HG03060 (cell line): ENCODE data around the gene RAD51B.

Experiments
- ATAC-seq: cut with Tn5 transposase; IDR thresholded peaks from one replicate; pipeline ENCODE4 v1.9.1; 2021; ENCODE audit warnings: low read depth, moderate number of reproducible peaks; ENCODE audit not compliant: unreplicated experiment

The RAD51B gene

DNA sequence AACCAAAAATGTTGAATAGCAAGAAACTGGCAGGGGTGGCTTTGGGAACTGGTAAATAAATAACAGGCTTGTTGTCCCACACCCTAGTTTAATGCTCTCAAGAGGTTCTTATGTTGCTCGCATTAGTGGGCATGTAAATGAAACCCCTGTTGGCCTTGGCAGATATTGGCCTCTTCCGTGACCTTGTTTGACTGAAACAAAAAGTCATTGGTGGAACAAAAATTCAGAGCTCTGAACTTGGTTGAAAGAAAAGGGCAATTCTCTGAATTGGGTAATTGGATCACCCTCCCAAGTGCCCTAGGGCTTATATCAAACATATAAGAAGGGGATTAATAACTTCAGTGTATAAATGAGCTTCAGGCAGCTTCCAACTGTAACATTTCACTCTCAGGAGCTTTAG, 547.1 kb downstream of the RAD51B start:
- ATAC-seq, result no peak

DNA sequence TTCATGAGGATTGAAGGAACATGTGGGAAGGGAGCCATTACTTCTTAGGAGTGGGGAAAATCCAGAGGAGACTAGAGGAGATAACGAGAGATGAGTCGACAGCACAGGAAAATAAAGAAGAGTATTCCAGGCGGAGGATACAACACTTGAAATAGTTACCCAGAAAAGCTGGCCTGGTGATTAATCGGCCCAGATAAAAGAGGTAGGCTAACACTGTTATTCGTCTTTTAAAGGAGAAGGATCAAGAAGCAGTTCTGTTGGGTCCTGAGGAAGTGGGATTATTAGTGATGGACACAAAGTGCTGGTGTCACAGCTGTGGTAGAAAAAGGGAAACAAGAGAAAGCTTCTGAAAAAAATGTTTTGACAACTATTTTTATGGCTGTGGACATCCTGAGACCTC, 548.0 kb downstream of the RAD51B start:
- no peak for ATAC-seq

DNA sequence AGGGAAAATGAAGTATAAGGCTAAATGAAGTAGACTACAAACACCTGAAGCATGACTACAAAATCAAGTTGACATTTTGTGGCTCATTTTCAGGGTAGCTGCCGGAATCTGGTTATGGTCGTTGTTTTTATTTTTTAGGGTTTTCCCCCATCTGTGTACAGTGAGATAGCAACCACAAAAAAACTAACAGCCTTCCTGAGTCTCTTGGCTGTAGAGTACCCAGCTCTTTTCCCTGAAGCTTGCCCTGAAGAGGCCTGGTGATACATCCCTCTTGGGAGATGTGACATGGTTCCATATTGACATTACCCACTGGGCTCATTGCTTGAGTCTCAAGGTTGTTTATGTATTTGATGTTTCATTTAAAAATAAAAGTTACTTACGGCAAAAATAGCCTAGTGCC, 549.3 kb downstream of the RAD51B start:
- ATAC-seq, result no peak

DNA sequence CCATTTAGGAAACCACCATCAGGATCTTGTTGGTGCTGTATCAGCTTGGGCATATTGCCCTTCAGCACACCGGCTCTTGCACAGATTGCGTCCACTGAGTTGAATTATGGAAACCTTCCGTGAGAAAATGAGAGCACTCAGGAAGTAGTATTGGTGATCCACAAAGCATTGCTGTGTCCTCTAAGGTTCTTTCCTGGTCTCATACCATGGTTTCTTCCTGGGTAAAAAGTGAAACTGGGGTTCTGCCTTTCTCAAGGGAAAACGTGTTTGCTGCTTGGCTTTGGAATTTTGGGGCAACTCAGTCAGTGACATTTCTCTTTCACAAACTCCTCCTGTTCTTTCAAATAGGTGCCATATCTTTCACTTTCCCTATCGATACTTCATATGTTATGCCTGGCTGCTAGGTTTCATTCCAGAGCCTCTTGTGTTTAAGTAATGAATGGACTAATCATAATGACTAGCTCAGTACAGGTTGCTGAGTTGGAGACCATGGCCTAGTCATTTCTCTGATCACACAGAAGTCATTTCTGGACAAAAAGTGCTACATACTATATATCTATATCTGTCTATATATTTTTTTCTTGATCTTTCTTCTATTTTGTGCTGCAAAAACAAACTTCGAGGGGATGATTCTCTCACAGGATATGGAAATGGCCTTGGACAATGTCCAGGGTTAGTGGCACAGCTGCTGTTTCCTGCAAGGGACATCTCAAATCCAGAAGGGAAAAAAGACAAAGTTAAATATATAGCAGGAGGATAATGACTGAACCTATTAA, 549.9 kb downstream of the RAD51B start:
- ATAC-seq, result no peak

DNA sequence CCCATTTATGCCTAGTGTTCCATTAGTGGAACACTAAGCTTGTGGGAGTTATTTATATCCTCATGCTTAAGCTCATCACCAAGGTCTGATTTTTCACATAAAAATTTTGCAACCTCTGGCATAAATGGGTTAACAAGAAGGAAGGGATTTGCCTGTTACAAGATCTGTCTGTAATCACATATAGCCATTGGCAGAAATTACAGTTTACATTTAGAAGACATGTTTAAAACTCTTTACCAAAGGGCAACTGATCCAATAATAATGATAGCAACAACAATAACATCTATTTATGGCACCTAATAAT, 550.4 kb downstream of the RAD51B start:
- no peak for ATAC-seq

DNA sequence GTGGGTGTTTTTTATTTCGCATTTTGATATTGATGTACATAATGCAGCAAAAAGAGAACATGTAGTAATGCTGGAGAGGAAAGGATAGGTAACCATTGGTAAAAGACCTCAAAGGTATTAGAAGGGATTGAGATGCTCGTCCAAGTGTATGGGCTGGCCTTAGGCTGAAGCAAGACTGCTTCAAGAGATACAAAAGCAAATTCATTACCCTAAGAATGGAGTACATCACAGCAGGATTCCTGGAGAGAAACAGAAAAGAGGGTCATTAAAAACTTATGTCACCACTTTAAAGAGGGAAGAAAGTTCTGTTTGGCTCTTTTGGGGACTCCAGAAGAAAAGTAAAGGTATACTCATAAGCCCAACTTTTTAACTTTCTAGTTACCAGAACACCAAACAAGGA, 552.8 kb downstream of the RAD51B start:
- ATAC-seq, result no peak

DNA sequence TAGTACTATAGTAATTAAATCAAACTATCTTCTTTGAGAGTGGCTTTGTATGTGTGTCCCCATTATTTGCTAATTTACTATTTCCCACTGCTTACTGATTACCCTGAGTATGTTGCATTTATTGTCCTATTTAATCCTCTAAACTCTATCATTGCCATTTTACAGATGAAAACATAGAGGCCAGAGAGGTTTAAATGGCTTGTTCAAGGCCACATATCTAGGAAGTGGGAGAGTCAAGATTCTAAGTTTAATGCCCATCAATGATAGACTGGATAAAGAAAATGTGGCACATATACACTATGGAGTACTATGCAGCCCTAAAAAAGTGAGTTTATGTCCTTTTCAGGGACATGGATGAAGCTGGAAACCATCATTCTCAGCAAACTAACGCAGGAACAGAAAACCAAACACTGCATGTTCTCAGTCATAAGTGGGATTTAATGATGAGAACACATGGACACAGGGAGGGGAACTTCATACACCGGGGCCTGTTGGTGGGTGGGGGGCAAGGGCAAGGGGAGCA, 553.6 kb downstream of the RAD51B start:
- ATAC-seq, result no peak

DNA sequence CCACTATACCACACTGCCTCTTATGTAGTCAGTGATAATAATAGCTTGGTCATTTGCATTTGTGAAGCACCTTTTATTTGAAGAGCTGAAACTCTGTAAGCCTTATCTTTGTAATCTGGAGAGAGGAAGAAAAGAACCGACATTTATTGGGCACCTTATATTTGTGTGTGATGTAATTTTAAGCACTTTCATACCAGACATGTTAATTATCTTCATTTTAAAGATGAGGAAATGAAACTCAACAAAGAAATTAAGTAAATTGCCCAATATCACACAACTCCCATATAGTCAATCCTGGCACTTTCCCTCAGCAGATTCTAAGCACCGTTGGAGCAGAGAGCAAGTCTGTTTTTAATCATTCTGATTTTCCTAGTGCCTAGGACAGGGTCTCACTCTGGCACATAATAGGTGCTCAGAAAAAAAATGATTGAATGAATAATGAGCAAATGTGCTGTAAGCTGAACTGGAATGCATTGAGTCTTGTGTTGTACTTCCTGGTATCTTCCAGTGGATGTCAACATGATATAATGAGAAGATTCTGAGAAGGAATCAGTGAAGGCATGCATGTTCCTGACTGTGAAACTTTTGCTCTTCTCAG, 554.4 kb downstream of the RAD51B start:
- no peak for ATAC-seq

DNA sequence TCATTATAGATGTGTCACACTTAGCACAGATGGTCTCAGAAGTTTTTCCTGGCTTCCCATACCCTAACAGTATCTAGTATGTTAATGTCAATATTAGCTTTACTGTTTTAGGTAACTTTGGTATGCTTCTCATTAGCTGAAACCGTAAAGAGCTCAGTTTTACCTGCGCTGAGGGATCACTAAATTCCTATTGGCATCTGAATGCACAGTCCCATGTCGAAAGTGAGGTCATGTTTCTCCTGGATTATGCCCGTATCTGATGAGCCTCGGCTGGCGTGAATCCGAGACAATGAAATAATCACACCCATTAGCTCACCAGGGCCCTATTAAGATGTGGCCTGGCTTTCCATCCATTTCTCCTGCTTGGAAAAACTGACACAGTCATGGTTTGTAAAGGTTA, 555.1 kb downstream of the RAD51B start:
- no peak for ATAC-seq

DNA sequence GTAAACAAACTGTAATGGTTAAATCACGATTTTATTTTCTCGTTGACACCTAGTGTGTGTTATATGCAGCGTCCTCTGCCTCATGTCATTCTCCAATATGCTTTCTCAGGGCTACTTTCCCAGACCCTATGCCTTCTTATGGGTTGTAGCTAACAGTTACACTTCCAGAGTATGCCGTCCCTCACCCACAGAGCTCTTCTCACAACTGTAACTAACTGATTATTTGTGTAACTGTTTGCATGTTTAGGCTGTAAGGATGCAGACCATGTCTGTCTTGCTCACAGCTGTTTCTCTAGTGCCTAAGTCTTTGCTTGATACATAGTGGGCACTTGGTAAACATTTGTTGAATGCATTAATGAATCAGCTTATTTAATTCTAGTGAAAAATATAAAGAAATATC, 555.8 kb downstream of the RAD51B start:
- no peak for ATAC-seq

DNA sequence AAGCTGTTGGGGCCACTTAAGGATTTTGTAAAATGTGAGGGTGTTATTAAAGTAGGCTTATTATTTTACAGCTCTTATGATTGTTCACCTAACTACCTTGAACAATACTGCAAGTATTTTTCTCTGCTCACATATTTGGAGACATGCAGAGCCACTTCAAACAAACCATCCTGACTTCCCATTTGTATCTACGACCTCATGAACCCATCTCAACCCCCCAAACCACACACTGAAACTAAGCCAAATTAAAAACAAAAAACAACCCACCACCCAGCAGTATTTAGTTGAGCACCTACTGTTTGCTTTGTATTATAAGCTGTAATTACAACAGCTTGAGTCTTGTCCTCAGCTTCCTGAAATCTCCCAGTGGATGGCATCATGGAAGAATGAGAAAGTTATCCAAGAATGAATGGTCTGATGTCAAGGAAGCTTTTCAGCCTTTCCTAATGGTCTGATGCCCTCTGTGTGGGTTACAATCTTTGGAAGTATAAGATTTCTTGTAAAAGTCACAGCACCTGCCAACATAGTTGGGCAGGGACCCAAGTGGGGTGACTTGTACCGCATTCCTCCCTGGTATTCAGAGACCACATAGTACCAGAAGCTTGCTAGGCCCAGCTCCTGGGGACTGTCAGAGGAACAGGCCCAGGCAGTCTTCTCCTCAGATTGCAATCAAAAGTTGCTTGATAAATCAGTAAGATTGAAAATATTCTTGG, 556.6 kb downstream of the RAD51B start:
- ATAC-seq, result no peak

DNA sequence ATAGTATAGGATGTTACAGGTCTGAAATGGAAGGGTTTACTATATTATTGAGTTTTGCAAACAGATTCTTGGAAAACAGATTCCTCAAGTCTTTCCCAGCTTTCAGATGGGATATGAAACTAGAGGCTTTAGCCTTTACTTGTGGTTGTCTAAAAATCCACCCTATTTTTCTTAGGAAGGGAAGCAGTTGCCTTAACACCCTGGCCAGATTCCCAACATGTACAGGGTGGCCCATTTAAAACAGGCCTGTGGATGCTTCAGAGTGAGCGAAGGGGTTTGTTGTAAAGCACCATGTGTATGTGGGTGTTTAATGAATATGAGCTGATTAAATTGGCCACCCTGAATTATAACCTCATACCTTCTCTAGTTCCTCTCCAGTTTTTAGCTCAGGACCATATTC, 557.4 kb downstream of the RAD51B start:
- no peak for ATAC-seq

DNA sequence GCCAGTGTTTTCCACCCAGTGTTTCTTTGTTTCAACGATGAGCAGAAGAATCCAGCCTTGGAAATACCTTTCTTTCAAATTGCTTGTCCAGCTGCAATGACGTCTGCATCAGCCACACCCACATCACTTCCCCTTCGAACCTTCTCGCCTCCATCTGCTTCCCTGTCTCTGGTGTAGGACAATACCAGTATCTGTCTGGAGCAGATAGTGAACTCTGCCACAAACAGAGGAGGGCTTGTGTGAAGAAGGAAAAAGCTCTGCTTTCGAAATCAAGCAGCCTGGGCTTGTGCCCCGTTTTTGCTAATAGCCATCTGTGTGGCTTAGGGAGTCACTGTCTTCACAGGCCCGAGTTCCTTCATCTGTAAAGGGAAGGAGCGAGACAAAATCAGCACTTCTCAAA, 557.9 kb downstream of the RAD51B start:
- no peak for ATAC-seq

DNA sequence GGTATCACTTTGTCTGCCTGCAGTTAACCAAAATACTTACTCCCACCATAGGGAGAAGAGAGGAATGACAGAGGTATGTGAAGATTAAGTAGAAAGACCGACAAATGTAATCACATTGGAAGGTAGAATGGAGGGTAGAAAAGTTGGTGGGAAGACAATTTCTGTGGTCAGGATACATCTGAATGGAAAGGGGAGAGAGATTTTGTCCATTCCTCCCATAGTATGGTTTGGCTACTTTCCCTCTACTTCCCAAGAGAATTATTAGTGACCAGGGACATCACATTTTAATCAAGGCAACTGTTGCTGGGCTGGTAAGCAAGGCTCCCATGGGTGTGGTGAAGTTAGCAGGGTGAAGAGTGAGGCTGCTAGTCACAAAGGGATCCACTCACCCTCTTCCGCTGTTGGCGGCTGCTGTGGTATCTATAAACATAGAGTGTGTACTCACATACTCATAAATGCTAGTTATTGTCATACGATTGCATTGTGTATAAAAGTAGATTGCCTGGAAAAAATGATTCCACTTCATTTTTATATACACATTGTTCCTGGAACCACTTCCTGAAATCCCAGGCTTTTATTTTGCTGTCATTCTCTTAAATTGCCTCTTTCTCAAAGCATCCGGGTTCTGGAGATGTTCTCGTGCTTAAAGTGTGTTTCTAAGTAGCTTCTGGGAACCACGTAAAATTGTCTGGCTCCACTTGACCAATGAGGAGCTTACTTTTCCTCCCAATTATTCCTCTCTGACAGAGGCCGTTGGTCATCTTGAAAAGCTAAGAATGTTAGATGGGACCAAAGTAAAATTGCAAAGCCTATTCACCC, 560.1 kb downstream of the RAD51B start:
- ATAC-seq, result no peak

DNA sequence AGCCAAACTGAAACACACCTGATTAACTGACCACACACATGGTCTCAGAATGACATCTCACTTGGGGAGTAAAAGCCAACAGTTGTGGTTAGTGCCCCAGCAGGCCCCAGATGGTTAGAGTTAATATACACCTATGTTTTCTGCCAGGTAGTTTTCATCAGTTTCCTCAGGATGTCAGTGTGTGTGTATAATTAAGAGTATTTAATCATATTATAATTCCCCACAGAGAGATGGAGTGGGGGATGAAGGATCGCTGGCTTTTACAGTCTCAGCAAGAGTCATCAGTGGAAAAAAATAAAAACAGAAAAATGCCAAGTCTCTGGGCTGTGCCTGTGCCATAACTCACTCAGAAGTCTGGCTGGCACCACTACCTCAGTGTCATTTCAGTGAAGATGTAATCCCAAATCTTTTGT, 560.8 kb downstream of the RAD51B start:
- ATAC-seq, result no peak

DNA sequence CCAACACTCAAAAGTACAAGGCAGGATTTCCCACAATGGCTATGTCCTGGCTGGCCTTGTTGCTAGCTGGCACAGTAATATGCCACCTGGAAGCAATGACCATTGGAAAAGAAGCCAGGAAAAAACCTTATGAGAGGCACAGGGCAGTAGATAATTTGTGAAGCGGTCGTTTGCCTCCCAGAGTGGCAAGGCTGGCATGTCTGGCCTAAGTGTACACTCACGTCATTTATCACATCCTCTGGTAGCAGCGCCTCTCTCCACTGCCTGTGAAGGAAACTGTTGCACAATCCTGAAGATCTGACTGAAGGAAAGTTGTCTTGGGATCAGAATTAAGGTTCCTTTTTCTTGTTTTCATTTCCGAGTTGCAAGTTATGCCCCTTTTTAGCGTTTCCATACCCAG, 564.8 kb downstream of the RAD51B start:
- no peak for ATAC-seq

DNA sequence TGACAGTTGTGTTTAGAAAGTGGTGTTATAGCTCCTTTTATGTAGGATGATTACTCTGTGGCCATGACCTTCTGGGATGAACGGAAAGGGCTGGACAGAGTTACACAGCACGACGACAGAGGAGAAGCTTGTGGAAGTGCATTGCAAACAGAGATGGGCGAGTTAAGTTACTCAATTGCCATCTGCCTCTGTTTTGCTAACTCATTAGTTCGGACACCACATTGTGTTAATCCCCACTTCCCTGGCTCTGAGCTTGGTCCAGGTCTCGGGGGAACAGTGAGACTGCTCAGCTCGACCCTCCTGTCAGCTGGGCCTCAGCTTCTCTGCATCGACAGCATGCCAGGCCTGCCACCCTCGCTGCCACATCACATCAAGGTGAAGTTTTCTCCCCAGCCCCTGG, 565.3 kb downstream of the RAD51B start:
- ATAC-seq, result no peak

DNA sequence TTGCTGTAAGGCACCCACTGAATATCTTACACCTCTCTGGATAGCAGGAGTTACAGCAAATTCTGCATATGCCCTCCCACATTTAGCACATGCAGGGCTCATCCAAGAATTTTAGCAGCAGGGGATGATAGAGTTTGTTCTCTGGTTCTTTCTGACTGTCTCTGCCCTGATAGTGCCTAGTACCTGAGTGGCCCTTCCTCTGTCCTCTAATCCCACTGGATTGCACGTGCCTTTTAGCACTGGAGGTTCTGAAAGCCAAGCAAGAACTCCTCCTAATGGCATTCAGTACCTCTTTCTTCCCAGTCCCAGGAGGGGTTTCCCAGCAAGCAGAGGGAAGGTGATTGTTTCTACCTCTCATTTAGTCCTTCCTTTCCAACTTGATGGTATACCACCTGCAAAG, 566.9 kb downstream of the RAD51B start:
- no peak for ATAC-seq

DNA sequence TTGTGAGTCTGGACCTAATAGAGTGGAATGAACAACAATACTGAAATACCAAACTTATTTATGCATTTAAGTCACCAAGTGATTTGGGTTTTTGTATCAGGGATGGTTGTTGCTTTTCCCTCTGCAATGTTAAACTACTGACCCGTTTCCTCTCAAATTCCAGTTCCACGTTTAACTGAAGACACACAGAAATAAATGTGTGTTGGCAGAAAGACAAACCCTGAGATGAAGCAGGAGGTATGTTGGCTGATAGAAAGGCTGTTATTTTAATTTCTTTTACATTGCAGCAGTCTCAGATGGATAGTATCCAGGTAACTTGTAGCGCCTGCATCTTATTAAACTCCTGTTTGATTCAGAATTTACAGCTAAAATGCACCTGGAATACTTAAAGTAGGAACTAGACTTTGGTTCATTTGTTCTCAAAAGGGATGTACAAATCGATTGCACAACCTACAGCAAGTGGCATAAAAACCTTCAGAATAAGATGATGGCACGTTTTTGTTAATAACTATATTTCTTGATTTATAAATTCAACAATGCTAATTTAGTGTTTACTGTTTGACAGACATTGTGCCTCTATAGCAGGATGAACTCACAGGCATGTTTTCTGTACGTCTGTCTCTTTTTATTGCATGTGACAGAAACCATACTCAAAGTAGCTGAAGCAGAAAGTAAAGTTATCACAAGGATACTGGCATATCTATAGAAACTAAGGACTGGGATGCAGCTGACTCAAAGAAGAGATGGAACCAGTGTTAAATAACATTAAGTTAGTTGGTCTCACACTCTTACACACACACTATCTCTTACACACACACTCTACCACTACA, 567.6 kb downstream of the RAD51B start:
- ATAC-seq, result no peak

DNA sequence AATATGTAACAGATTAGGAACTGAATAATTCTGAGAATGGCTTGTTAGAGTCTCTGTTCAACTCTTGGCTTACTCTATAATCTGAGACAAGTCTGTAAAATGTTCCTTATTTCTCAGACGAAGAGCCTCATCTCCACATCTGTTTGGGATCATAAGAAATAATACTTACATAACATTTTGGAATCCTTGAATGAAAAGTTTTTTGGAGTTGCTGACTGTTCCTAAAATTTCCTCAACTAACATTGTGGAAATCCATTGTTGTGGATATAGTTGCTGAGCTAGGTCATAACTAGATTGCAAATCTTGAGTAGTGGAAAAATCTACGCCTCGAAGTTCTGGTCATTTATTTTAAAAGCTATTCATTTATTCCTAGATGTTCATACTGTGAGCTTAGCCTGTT, 570.4 kb downstream of the RAD51B start:
- ATAC-seq, result no peak
